Tibial nerve (tissue), 4 donors: ENCODE measurements around the gene CXCL11. TPM values are rescaled to one million over a fixed set of nuclear protein-coding genes. Genes with fewer than 3 reads are reported as not detected.

Source experiments
- DNase-seq, 2 donors: peaks; one replicate each; pipeline ENCODE4 v3.0.0-alpha.2; 2019; ENCODE audit warnings: low spot score in 2 of 2
- H3K27ac ChIP-seq, 4 donors: fragments of 200-600 bp; sonication (generic) in 3 of 4; one replicate each; pipeline ENCODE4 v1.5.1; 2017 to 2019; ENCODE audit warnings: mild to moderate bottlenecking in 1 of 4
- H3K27me3 ChIP-seq, 2 donors: fragments of 200-600 bp; sonication (generic) in 1 of 2; one replicate each; pipeline versions ENCODE4 v1.5.1 to v1.6.0; 2017 to 2019
- H3K36me3 ChIP-seq, 3 donors: fragments of 200-600 bp; sonication (generic); one replicate each; pipeline ENCODE4 v1.5.1; 2018 to 2019
- H3K4me1 ChIP-seq, 4 donors: fragments of 200-600 bp; sonication (generic) in 3 of 4; one replicate each; pipeline ENCODE4 v1.5.1; 2017 to 2019
- H3K4me3 ChIP-seq, 4 donors: fragments of 200-600 bp; sonication (generic) in 3 of 4; one replicate each; pipeline ENCODE4 v1.5.1; 2017 to 2019; ENCODE audit warnings: mild to moderate bottlenecking in 1 of 4, moderate library complexity in 1 of 4
- H3K9me3 ChIP-seq, 4 donors: fragments of 200-600 bp; sonication (generic) in 3 of 4; one replicate each; pipeline ENCODE4 v1.5.1; 2017 to 2019
- EP300 ChIP-seq, 2 donors: sonication (generic); formaldehyde crosslinking; IDR thresholded peaks; one replicate each; pipeline ENCODE4 v1.6.1; 2017; ENCODE audit warnings: antibody characterized with exemption in 2 of 2, mild to moderate bottlenecking in 1 of 2
- POLR2A ChIP-seq, 2 donors: fragments of 450-650 bp; IDR thresholded peaks; one replicate each; pipeline ENCODE4 v1.6.1; 2017; ENCODE audit warnings: antibody characterized with exemption in 2 of 2, mild to moderate bottlenecking in 2 of 2, moderate library complexity in 2 of 2
- WGBS, 2 donors: methylation state at CpG; one replicate each; pipeline ENCODE4 v1.1.5; 2018; 5-methylcytosine and 5-hydroxymethylcytosine counted together
- total RNA-seq, 4 donors: library from RNA; depleted of rRNA; stranded (reverse); fragments of >200 nt; gene quantifications; one replicate each; pipeline ENCODE4 v1.1.0, GENCODE V29; 2016
- TF ChIP-seq, protein P1 (sequence below), 5 experiments: fragments of 200-600 bp in 3 of 5; fragments of 450-650 bp in 2 of 5; sonication (generic) in 3 of 5; IDR thresholded peaks; one replicate each; pipeline ENCODE4 v1.5.1; 2016 to 2019; ENCODE audit warnings: antibody characterized with exemption in 5 of 5, mild to moderate bottlenecking in 3 of 5, moderate library complexity in 2 of 5

CXCL11 gene
- total RNA-seq, 4 donors from 2014 or later = not detected

- peak in 1 of 2 donors; percentile 13 for TF ChIP-seq EP300 (IDR thresholded peaks at IDR 0.05)
- TF ChIP-seq, protein P1, sequence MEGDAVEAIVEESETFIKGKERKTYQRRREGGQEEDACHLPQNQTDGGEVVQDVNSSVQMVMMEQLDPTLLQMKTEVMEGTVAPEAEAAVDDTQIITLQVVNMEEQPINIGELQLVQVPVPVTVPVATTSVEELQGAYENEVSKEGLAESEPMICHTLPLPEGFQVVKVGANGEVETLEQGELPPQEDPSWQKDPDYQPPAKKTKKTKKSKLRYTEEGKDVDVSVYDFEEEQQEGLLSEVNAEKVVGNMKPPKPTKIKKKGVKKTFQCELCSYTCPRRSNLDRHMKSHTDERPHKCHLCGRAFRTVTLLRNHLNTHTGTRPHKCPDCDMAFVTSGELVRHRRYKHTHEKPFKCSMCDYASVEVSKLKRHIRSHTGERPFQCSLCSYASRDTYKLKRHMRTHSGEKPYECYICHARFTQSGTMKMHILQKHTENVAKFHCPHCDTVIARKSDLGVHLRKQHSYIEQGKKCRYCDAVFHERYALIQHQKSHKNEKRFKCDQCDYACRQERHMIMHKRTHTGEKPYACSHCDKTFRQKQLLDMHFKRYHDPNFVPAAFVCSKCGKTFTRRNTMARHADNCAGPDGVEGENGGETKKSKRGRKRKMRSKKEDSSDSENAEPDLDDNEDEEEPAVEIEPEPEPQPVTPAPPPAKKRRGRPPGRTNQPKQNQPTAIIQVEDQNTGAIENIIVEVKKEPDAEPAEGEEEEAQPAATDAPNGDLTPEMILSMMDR (IDR thresholded peaks at IDR 0.05) = no peak
- H3K27ac ChIP-seq = peak within 1 kb of the TSS in 3 of 4 donors; percentile 8 to 69 (median 37)
- no peaks in the 10 kb centered on the region for H3K27me3 ChIP-seq
- peaks cover 0 to 6% (median 2%) of the 10 kb centered on the region in 4 donors for H3K4me1 ChIP-seq
- H3K9me3 ChIP-seq = no peaks in the 10 kb centered on the region
- 29 to 30% methylated on average over 1 of the region's 1 CpG for WGBS, 2 donors
- H3K4me3 ChIP-seq = no peak within 1 kb of the TSS
- DNase-seq = no peak
- H3K36me3 ChIP-seq = no peaks in the 10 kb centered on the region
Measured at GRCh38 chr4:76074468-76074867, 38.6 kb upstream of the CXCL11 start, which contains the start of gene ART3. Gene ART3 (plus strand): TSS chr4:76074709. CDS start chr4:76075890, 1,181 bp downstream.

DNA sequence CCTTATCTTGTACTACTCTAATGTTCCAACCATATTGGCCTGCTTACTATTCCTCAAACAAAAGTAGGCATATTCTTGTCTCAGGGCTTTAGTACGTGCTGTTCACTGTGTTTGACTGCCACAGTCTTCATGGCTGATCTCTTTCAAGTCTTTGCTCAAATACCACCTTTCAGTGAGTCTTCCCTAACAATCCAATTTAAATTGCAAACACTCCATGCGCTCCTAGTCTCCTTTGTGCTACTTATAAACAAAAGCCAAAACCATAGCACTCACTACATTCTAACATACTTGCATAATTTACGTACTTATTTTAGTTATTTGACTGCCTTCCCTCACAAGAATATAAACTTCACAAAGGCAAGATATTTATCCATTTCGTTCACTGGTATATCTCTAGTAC lies 36.9 kb upstream of the CXCL11 start:
- H3K27ac ChIP-seq = peak overlapping the region in 1 of 4 donors; percentile 46
- H3K4me3 ChIP-seq = no peak overlapping the region
- H3K9me3 ChIP-seq = no peaks in the 10 kb centered on the region
- TF ChIP-seq POLR2A (IDR thresholded peaks at IDR 0.05) (no peak), EP300 (IDR thresholded peaks at IDR 0.05) (no peak)
- TF ChIP-seq, protein P1 (IDR thresholded peaks at IDR 0.05) = no peak
- H3K36me3 ChIP-seq = no peaks in the 10 kb centered on the region
- DNase-seq = no peak
- H3K4me1 ChIP-seq = peaks cover 0 to 6% (median 2%) of the 10 kb centered on the region in 4 donors
- no peaks in the 10 kb centered on the region for H3K27me3 ChIP-seq
- WGBS, 2 donors = 63 to 71% methylated on average over 4 of the region's 4 CpGs

DNA sequence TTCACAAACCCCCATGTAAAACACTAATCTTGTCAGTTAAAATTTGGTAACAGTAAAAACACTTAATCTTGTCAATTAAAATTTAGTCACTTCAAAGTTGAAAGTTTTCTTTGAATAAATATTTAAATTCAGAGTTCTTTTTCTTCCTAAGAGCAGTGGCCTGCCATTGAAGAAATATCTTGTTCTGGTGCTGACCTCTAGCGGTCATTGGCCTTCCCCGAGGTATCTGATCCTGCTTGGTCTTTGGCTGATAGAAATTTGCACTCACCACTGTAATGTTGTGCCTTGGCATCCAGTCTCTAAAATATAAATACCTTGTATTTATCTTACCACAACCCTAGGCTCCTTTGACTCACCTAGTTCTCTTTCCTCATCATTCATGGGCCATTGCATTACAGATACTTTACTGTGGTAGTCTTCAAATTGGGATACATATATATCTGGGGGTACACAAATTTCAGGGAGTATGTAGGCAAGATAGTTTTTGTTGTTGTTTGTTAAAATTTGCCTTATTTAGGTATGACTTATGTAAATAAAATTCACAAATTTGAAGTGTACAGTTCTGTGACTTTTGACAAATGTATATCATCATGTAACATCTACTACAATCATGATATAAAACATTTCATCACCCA lies 31.9 kb upstream of the CXCL11 start:
- DNase-seq = peak; percentile 56 to 91
- peak overlapping the region in 1 of 4 donors; percentile 26 for H3K27ac ChIP-seq
- H3K27me3 ChIP-seq = no peaks in the 10 kb centered on the region
- H3K36me3 ChIP-seq = no peaks in the 10 kb centered on the region
- TF ChIP-seq, protein P1 (IDR thresholded peaks at IDR 0.05) = peak; percentile 70 to 82 (median 76)
- no peak for TF ChIP-seq EP300 (IDR thresholded peaks at IDR 0.05)
- WGBS, 2 donors = 0 to 3% methylated on average over 2 of the region's 2 CpGs
- no peaks in the 10 kb centered on the region for H3K9me3 ChIP-seq
- H3K4me3 ChIP-seq = no peak overlapping the region
- H3K4me1 ChIP-seq = no peaks in the 10 kb centered on the region

- WGBS, 2 donors = 58 to 70% methylated on average over 3 of the region's 3 CpGs
Measured at GRCh38 chr4:76066546-76066945, 30.7 kb upstream of the CXCL11 start.

DNA sequence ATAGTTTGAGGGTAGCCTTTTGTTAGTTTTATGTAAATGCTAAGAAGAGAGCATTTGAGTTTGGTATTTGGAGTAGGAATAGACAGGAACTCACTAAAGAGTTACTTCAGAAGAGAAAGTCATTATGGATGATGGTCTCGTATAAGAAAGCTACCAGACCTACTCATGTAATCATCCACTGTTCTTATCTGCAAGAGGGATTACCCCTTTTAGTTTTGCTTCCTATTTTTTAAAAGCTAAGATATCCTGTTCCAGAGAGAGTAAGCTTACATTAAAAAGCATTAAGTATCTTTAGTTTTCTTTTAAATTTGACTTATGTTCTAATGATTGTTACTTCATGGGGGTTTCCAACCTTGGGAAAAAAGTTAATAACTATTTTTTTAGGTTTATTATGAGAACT lies 26.1 kb upstream of the CXCL11 start:
- H3K36me3 ChIP-seq = no peaks in the 10 kb centered on the region
- no peak for DNase-seq
- no peaks in the 10 kb centered on the region for H3K9me3 ChIP-seq
- peak overlapping the region in 2 of 4 donors; percentile 11 to 61 for H3K27ac ChIP-seq
- 18 to 24% methylated on average over 1 of the region's 1 CpG for WGBS, 2 donors
- peak overlapping the region in 1 of 4 donors; percentile 4 for H3K4me3 ChIP-seq
- H3K4me1 ChIP-seq = peaks cover 0 to 13% (median 3%) of the 10 kb centered on the region in 4 donors
- TF ChIP-seq, protein P1 (IDR thresholded peaks at IDR 0.05) = no peak
- TF ChIP-seq EP300 (IDR thresholded peaks at IDR 0.05) (no peak), POLR2A (IDR thresholded peaks at IDR 0.05) (no peak)
- no peaks in the 10 kb centered on the region for H3K27me3 ChIP-seq

More at GRCh38 chr4:76066546-76066945, 30.7 kb upstream of the CXCL11 start:
- no peak for DNase-seq
- no peak for TF ChIP-seq POLR2A (IDR thresholded peaks at IDR 0.05)
- Histone ChIP-seq H3K27me3 (no peaks in the 10 kb centered on the region), H3K4me3 (no peak overlapping the region), H3K4me1 (peaks cover 0 to 1% (median 0%) of the 10 kb centered on the region in 4 donors), H3K36me3 (no peaks in the 10 kb centered on the region), H3K27ac (peak overlapping the region in 2 of 4 donors; percentile 21 to 26), H3K9me3 (no peaks in the 10 kb centered on the region)
